Activated CD4-positive, alpha-beta T cell treated with anti-CD3 and anti-CD28 coated beads, Interleukin-2, amount 10 ng/mL, durations not matched to agents 24 days and 14 days (primary cell): Measurements from ENCODE around the gene SLC15A3. TPM values are rescaled to one million over a fixed set of nuclear protein-coding genes. Genes with fewer than 3 reads are reported as not detected.

Source experiments
- DNase-seq: peaks from one replicate; pipeline ENCODE4 v3.0.0; 2022
- H3K27ac Mint-ChIP-seq: one replicate; pipeline ENCODE4 v1.8.0; 2022; ENCODE audit warnings: mild to moderate bottlenecking, mixed read lengths
- H3K27me3 Mint-ChIP-seq: one replicate; pipeline ENCODE4 v1.8.0; 2022; ENCODE audit warnings: mixed read lengths
- H3K36me3 Mint-ChIP-seq: one replicate; pipeline ENCODE4 v1.8.0; 2022; ENCODE audit warnings: low read depth, mild to moderate bottlenecking, mixed read lengths
- H3K4me1 Mint-ChIP-seq: one replicate; pipeline ENCODE4 v1.8.0; 2021; ENCODE audit warnings: mixed read lengths
- H3K4me3 Mint-ChIP-seq: one replicate; pipeline ENCODE4 v1.8.0; 2022; ENCODE audit warnings: mild to moderate bottlenecking, moderate library complexity, mixed read lengths
- H3K9me3 Mint-ChIP-seq: one replicate; pipeline ENCODE4 v1.8.0; 2021; ENCODE audit warnings: mixed read lengths
- intact Hi-C: fragments of 100-400 bp; cut with micrococcal nuclease; formaldehyde crosslinking; loops from one replicate; pipeline ENCODE4 v1.15.1; 2023
- total RNA-seq: library from RNA; stranded (reverse); gene quantifications from 2 replicates; pipeline ENCODE4 v1.2.3, GENCODE V29; 2022

The SLC15A3 gene
- total RNA-seq, 1 donor from 2014 or later = 4.0 TPM

- no peak overlapping the region for H3K27ac Mint-ChIP-seq
- intact Hi-C loops = no loop called here
- no peaks in the 10 kb centered on the region for H3K9me3 Mint-ChIP-seq
- H3K4me3 Mint-ChIP-seq = no peak overlapping the region
- peaks cover 31% of the 10 kb centered on the region for H3K27me3 Mint-ChIP-seq
- H3K4me1 Mint-ChIP-seq = peaks cover 14% of the 10 kb centered on the region
- no peaks in the 10 kb centered on the region for H3K36me3 Mint-ChIP-seq
- no peak for DNase-seq
Observed at GRCh38 chr11:60948250-60948649, 3.7 kb downstream of the SLC15A3 start.

GRCh38 chr11:60947700-60948099, 4.3 kb downstream of the SLC15A3 start:
- peaks cover 27% of the 10 kb centered on the region for H3K27me3 Mint-ChIP-seq
- no peak overlapping the region for H3K27ac Mint-ChIP-seq
- H3K4me1 Mint-ChIP-seq = peaks cover 12% of the 10 kb centered on the region
- no peak overlapping the region for H3K4me3 Mint-ChIP-seq
- no peak for DNase-seq
- no peaks in the 10 kb centered on the region for H3K9me3 Mint-ChIP-seq
- no peaks in the 10 kb centered on the region for H3K36me3 Mint-ChIP-seq
- intact Hi-C loops = no loop called here

DNA sequence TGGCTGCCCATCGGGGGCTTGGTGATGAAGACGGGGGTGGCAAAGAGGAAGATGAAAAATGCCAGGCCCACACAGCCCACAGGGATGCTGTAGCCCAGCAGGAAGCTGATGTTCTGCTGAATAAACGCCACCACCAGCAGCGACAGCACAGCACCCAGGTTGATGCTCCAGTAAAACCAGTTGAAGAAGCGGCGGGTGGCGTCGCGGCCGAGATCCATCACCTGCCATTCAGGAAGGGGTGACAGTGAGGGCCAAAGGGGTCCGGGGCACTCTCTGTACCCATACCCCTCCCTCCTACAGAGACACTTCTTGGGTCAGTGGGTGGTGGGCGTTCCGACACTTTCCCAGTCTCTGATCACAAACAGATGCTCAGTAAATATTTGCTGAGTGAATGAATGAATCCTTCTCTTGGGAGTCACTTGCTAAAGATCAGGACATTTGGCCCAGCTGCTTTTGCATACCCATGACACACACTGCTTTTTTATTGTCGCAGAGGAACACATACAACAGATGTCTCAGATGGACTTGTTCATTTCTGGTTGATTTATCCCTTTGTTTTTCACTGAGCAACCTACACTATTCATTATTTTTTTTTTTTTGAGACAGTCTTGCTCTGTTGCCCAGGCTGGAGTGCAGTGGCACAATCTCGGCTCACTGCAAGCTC, 5.2 kb downstream of the SLC15A3 start:
- H3K27ac Mint-ChIP-seq = no peak overlapping the region
- no peak overlapping the region for H3K4me3 Mint-ChIP-seq
- H3K27me3 Mint-ChIP-seq = peaks cover 17% of the 10 kb centered on the region
- intact Hi-C loops = no loop called here
- no peaks in the 10 kb centered on the region for H3K9me3 Mint-ChIP-seq
- H3K36me3 Mint-ChIP-seq = no peaks in the 10 kb centered on the region
- H3K4me1 Mint-ChIP-seq = peaks cover 4% of the 10 kb centered on the region
- no peak for DNase-seq

DNA sequence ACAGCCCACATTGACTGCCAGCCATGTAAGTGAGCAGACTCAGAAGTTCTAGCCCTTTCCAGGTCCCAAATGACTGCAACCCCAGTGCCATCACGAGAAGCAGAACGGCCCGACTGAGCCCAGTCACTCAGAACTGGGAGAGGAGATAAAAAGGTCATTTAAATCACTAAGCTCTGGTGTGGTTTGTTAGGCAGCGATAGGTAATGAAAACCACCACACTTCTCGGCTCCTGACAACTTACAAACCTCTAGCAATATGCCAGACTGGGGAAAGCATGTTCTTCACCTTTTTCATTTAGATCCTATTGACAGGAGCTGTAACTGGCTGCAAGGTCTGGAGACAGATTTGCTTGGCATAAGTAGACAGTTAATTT, 6.7 kb downstream of the SLC15A3 start:
- intact Hi-C loops = no loop called here
- H3K36me3 Mint-ChIP-seq = peaks cover 3% of the 10 kb centered on the region
- DNase-seq = no peak
- H3K9me3 Mint-ChIP-seq = no peaks in the 10 kb centered on the region
- no peak overlapping the region for H3K4me3 Mint-ChIP-seq
- H3K27me3 Mint-ChIP-seq = peaks cover 14% of the 10 kb centered on the region
- H3K27ac Mint-ChIP-seq = no peak overlapping the region
- H3K4me1 Mint-ChIP-seq = peaks cover 3% of the 10 kb centered on the region

DNA sequence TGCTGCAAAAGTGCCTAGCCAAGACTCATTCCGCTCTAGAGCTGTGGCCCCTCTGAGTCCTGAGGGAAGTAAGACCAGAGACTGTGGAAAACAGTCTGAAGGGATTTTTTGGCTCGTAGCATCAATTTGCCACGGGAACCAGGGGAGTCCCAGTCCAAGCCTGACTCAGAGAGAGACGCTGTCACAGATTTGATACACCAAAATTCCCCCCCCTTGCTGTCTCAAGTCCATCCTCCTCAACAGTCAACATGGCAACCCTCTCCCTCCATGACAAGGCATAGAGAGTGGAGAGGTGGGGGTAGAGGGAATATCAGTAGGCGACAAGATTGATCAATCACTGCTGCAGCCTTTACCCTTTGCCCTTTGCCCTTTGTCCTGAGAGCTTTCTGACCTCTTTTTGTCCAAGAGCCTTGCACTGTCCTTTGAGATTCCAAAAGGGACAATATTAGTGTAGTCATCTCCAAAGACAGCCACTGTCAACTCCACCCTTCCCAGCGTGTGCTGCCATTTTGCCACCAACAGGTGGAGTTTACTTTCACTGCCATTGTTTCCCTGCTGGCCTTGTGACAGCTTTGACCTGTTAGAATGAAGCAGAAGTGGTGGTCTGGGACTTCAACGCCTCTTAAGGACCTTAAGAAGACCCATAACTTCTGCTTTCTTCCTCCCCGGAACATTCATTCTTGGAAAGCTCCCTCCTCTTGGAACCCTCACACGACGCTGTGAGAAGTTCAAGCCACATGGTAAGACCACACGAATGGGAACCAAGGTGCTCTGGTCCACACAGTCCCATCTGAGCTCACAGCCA, 7.3 kb downstream of the SLC15A3 start:
- H3K4me3 Mint-ChIP-seq = no peak overlapping the region
- H3K27ac Mint-ChIP-seq = no peak overlapping the region
- peaks cover 6% of the 10 kb centered on the region for H3K4me1 Mint-ChIP-seq
- intact Hi-C loops = no loop called here
- peaks cover 3% of the 10 kb centered on the region for H3K36me3 Mint-ChIP-seq
- DNase-seq = no peak
- H3K9me3 Mint-ChIP-seq = no peaks in the 10 kb centered on the region
- peaks cover 10% of the 10 kb centered on the region for H3K27me3 Mint-ChIP-seq

- Mint-ChIP-seq H3K36me3 (peaks cover 3% of the 10 kb centered on the region), H3K4me1 (peaks cover 6% of the 10 kb centered on the region), H3K9me3 (no peaks in the 10 kb centered on the region), H3K27ac (no peak overlapping the region), H3K4me3 (no peak overlapping the region), H3K27me3 (peaks cover 3% of the 10 kb centered on the region)
- DNase-seq = no peak
- intact Hi-C loops = no loop called here
Observed at GRCh38 chr11:60942970-60943565, 8.9 kb downstream of the SLC15A3 start.

DNA sequence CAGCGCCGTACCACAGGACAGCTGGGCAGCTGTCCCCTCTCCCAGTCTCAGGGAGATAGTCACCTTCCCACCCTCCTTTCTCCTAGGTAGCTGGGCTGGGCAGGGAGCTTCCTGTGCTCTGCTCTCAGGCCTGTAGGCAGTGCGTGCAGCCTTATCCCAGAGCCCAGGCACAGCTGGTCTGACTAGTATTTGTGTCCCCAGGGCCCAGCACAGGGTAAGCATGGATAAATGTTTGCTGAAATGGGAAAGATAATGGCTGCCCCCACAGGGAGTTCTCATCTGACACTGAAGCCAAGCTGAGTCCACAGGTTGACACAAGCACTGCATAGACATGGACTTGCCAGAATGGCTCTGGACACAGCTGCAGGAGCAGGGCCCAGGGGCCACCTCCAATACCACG, 9.8 kb downstream of the SLC15A3 start:
- intact Hi-C loops = no loop called here

DNA sequence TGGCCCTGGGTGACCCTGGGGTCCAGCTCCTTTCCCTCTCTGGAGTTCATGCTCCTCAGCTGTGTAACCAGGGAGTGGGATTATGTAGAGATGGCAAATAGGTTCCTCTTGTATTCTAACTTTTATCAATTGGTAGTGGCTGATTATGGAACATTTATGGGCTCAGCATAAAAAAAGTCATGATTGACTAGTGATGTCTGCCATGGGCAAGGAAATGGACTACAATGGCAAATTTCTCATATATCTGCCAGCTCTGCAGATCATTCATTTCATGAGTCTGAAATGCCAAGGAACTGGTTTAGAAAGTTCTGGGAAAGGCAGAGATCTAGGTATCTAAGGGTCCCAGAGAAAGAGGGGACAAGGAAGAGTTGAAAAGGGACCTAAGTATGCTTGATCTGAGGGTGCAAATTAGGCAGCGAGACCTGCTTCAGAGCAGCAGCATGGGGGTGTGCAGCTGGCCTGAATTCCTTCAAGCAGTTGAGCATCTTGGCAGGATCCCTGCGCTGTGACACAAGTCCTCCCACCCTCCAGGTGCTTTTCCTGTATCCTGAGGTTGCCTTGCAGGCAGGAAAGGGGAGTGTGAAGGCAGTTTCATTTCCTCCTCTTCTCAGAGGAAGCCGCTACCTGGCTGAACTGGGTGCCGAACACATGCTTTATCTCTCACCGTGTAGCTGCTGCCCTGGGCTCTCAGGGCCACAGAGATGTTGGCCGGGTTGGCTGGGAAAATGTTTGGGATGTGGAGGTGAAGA, 10.4 kb downstream of the SLC15A3 start:
- Mint-ChIP-seq H3K4me1 (peaks cover 6% of the 10 kb centered on the region), H3K27ac (no peak overlapping the region), H3K27me3 (peaks cover 3% of the 10 kb centered on the region), H3K36me3 (peaks cover 3% of the 10 kb centered on the region), H3K4me3 (no peak overlapping the region), H3K9me3 (no peaks in the 10 kb centered on the region)
- no peak for DNase-seq
- intact Hi-C loops = no loop called here

More for the DNA sequence above, 9.8 kb downstream of the SLC15A3 start:
- DNase-seq = no peak
- peaks cover 6% of the 10 kb centered on the region for H3K4me1 Mint-ChIP-seq
- H3K27ac Mint-ChIP-seq = no peak overlapping the region
- peaks cover 3% of the 10 kb centered on the region for H3K27me3 Mint-ChIP-seq
- no peak overlapping the region for H3K4me3 Mint-ChIP-seq
- peaks cover 3% of the 10 kb centered on the region for H3K36me3 Mint-ChIP-seq
- no peaks in the 10 kb centered on the region for H3K9me3 Mint-ChIP-seq

- H3K9me3 Mint-ChIP-seq = no peaks in the 10 kb centered on the region
- no peak overlapping the region for H3K27ac Mint-ChIP-seq
Observed at GRCh38 chr11:60939855-60940254, 12.1 kb downstream of the SLC15A3 start.

GRCh38 chr11:60939301-60939700, 12.7 kb downstream of the SLC15A3 start:
- Mint-ChIP-seq H3K9me3 (no peaks in the 10 kb centered on the region), H3K4me1 (peaks cover 6% of the 10 kb centered on the region), H3K36me3 (peaks cover 3% of the 10 kb centered on the region), H3K27me3 (no peaks in the 10 kb centered on the region), H3K4me3 (no peak overlapping the region), H3K27ac (no peak overlapping the region)
- DNase-seq = no peak
- intact Hi-C loops = no loop called here

More at GRCh38 chr11:60939855-60940254, 12.1 kb downstream of the SLC15A3 start:
- Mint-ChIP-seq H3K36me3 (peaks cover 3% of the 10 kb centered on the region), H3K27me3 (no peaks in the 10 kb centered on the region), H3K4me3 (no peak overlapping the region), H3K4me1 (peaks cover 6% of the 10 kb centered on the region)
- intact Hi-C loops = no loop called here
- DNase-seq = no peak

- Mint-ChIP-seq H3K4me3 (no peak overlapping the region), H3K4me1 (peaks cover 6% of the 10 kb centered on the region), H3K36me3 (peaks cover 3% of the 10 kb centered on the region), H3K27me3 (no peaks in the 10 kb centered on the region), H3K9me3 (no peaks in the 10 kb centered on the region), H3K27ac (no peak overlapping the region)
- DNase-seq = no peak
- intact Hi-C loops = no loop called here
Observed at GRCh38 chr11:60938500-60938899, 13.5 kb downstream of the SLC15A3 start.

DNA sequence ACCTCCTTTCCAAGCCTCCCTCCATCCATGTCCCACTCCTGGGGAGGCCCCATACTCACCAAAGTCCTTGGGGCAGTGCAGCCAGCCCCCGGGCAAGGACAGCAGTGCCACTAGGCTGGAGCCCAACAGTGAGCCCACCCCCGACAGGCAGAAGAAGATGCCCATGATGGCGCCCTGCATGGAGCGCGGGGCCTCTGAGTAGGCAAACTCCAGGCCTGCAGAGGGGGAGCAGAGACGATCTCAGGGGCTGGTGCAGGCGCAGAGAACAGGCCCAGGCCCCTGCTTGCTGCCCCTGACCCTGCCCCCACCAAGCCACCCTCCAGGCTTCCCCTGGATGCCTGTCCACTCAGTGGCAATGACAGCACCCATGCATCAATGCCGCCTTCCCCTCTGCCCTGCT, 14.2 kb downstream of the SLC15A3 start:
- no peak for DNase-seq
- Mint-ChIP-seq H3K9me3 (no peaks in the 10 kb centered on the region), H3K36me3 (peaks cover 3% of the 10 kb centered on the region), H3K4me1 (peaks cover 6% of the 10 kb centered on the region), H3K4me3 (no peak overlapping the region), H3K27ac (no peak overlapping the region), H3K27me3 (no peaks in the 10 kb centered on the region)
- intact Hi-C loops = no loop called here

DNA sequence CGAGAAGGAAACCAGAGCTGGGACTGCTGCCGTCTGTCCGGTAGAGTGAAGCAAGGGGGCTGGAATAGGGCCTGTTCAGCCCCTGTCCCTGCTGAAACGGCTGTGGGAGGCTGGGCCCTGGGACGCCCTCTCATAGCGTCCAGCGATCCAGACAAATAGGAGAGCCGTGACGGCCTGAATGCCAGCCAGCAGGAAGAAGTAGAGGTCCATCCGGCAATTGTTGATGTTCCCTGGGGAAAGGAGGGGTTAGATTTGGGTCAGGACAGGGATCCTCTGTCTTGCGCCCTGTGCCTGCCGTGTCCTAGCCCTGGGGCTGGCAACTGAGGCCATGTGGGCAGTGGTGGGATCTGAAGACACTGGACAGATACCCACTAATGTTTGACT, 14.8 kb downstream of the SLC15A3 start:
- H3K36me3 Mint-ChIP-seq = peaks cover 3% of the 10 kb centered on the region
- no peak overlapping the region for H3K27ac Mint-ChIP-seq
- intact Hi-C loops = no loop called here
- H3K27me3 Mint-ChIP-seq = peaks cover 2% of the 10 kb centered on the region
- no peak for DNase-seq
- no peaks in the 10 kb centered on the region for H3K9me3 Mint-ChIP-seq
- no peak overlapping the region for H3K4me3 Mint-ChIP-seq
- peaks cover 6% of the 10 kb centered on the region for H3K4me1 Mint-ChIP-seq
